BLaER1 (cell line): ENCODE data around the gene CECR2.

ENCODE experiments used
- H3K27ac ChIP-seq: shearing (Covaris generic); formaldehyde crosslinking; 2 replicates; pipeline ENCODE4 v1.8.1; 2022
- H3K27me3 ChIP-seq: shearing (Covaris generic); formaldehyde crosslinking; 2 replicates; pipeline ENCODE4 v1.8.1; 2022
- H3K36me3 ChIP-seq: shearing (Covaris generic); formaldehyde crosslinking; 2 replicates; pipeline ENCODE4 v1.8.1; 2022
- H3K4me1 ChIP-seq: shearing (Covaris generic); formaldehyde crosslinking; 2 replicates; pipeline ENCODE4 v1.8.1; 2022
- H3K4me2 ChIP-seq: shearing (Covaris generic); formaldehyde crosslinking; 2 replicates; pipeline ENCODE4 v1.8.1; 2022
- H3K4me3 ChIP-seq: shearing (Covaris generic); formaldehyde crosslinking; 2 replicates; pipeline ENCODE4 v1.8.1; 2022
- H3K9ac ChIP-seq: shearing (Covaris generic); formaldehyde crosslinking; 2 replicates; pipeline ENCODE4 v1.8.1; 2022
- H3K9me3 ChIP-seq: shearing (Covaris generic); formaldehyde crosslinking; 2 replicates; pipeline ENCODE4 v1.8.1; 2022
- H4K20me1 ChIP-seq: shearing (Covaris generic); formaldehyde crosslinking; 2 replicates; pipeline ENCODE4 v1.8.1; 2022
- Cebpa-rat ChIP-seq: shearing (Covaris generic); IDR thresholded peaks from 2 replicates; pipeline ENCODE4 v1.8.1; 2022

Gene CECR2

GRCh38 chr22:17376950-17377349 lies 7.7 kb downstream of the CECR2 start:
- H3K4me2 ChIP-seq: no peak overlapping the region
- no peaks in the 10 kb centered on the region for H3K9me3 ChIP-seq
- TF ChIP-seq Cebpa-rat: no peak
- H3K36me3 ChIP-seq: no peaks in the 10 kb centered on the region
- H4K20me1 ChIP-seq: peaks cover 12% of the 10 kb centered on the region
- H3K9ac ChIP-seq: no peak overlapping the region
- H3K27ac ChIP-seq: no peak overlapping the region
- H3K27me3 ChIP-seq: peaks cover 12% of the 10 kb centered on the region
- H3K4me3 ChIP-seq: no peak overlapping the region
- H3K4me1 ChIP-seq: no peaks in the 10 kb centered on the region

- peaks cover 25% of the 10 kb centered on the region for H3K9me3 ChIP-seq
- no peak overlapping the region for H3K27ac ChIP-seq
- H4K20me1 ChIP-seq: no peaks in the 10 kb centered on the region; the same call in 1 of the 2 replicates
- H3K4me1 ChIP-seq: no peaks in the 10 kb centered on the region
- H3K4me3 ChIP-seq: no peak overlapping the region
- H3K9ac ChIP-seq: no peak overlapping the region
- H3K27me3 ChIP-seq: no peaks in the 10 kb centered on the region
- no peak overlapping the region for H3K4me2 ChIP-seq
- no peak for TF ChIP-seq Cebpa-rat
- no peaks in the 10 kb centered on the region for H3K36me3 ChIP-seq
Measured at GRCh38 chr22:17379944-17380343, 10.7 kb downstream of the CECR2 start.

- Histone ChIP-seq H3K4me2 (no peak overlapping the region), H3K4me3 (no peak overlapping the region), H3K27me3 (no peaks in the 10 kb centered on the region), H3K36me3 (no peaks in the 10 kb centered on the region), H3K4me1 (no peaks in the 10 kb centered on the region), H3K9me3 (peaks cover 31% of the 10 kb centered on the region), H3K27ac (no peak overlapping the region), H4K20me1 (no peaks in the 10 kb centered on the region; the same call in 1 of the 2 replicates), H3K9ac (no peak overlapping the region)
- TF ChIP-seq Cebpa-rat: no peak
Measured at GRCh38 chr22:17380359-17381087, 11.3 kb downstream of the CECR2 start.

DNA sequence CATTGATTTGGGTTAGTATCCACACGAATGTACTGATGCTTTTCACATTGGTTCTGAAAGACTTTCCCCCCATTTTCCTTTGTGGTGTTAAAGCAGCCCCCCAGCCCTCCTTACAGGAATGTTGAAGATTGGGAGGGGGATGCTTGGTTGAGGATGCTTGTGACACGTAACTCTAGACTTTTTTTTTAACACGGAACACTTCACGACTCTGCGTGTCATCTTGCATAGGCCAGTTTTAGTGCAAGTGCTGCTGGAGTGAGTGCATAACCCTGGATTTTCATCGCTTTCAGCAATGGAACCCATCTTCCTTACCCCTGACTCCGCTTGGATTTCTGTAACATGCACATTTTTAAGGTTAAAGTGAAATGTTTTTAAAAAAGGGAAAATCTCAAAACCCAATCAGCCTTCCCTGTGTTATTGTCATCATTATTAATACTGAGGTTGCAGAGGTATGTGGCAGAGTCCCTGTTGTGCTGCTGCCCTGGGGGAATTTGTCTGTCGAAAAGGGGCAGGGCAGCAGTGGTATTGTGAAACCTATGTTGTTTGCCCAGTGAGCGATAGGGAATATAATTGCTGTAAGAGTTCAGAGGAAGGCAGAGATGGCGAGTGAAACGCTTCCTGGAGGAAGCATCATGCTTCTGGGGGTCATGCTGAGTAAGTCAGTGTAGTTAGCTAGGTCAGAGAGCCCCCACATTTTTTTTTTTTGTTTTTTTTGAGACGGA lies 12.1 kb downstream of the CECR2 start:
- Histone ChIP-seq H3K9ac (no peak overlapping the region), H3K9me3 (peaks cover 36% of the 10 kb centered on the region), H3K4me3 (no peak overlapping the region), H3K27me3 (no peaks in the 10 kb centered on the region), H4K20me1 (no peaks in the 10 kb centered on the region; the same call in 1 of the 2 replicates), H3K4me1 (no peaks in the 10 kb centered on the region), H3K27ac (no peak overlapping the region), H3K4me2 (no peak overlapping the region), H3K36me3 (no peaks in the 10 kb centered on the region)
- no peak for TF ChIP-seq Cebpa-rat

GRCh38 chr22:17384612-17385330 lies 15.5 kb downstream of the CECR2 start:
- H4K20me1 ChIP-seq: no peaks in the 10 kb centered on the region
- H3K4me1 ChIP-seq: no peaks in the 10 kb centered on the region
- no peak overlapping the region for H3K27ac ChIP-seq
- no peaks in the 10 kb centered on the region for H3K36me3 ChIP-seq
- no peak for TF ChIP-seq Cebpa-rat
- peaks cover 36% of the 10 kb centered on the region for H3K9me3 ChIP-seq
- no peaks in the 10 kb centered on the region for H3K27me3 ChIP-seq
- H3K4me3 ChIP-seq: no peak overlapping the region
- H3K4me2 ChIP-seq: no peak overlapping the region
- H3K9ac ChIP-seq: no peak overlapping the region

GRCh38 chr22:17387356-17387755 lies 18.1 kb downstream of the CECR2 start:
- Histone ChIP-seq H3K9me3 (peaks cover 36% of the 10 kb centered on the region), H3K9ac (no peak overlapping the region), H3K4me1 (no peaks in the 10 kb centered on the region), H3K27me3 (no peaks in the 10 kb centered on the region), H4K20me1 (no peaks in the 10 kb centered on the region), H3K27ac (no peak overlapping the region), H3K36me3 (no peaks in the 10 kb centered on the region), H3K4me2 (no peak overlapping the region), H3K4me3 (no peak overlapping the region)
- no peak for TF ChIP-seq Cebpa-rat

DNA sequence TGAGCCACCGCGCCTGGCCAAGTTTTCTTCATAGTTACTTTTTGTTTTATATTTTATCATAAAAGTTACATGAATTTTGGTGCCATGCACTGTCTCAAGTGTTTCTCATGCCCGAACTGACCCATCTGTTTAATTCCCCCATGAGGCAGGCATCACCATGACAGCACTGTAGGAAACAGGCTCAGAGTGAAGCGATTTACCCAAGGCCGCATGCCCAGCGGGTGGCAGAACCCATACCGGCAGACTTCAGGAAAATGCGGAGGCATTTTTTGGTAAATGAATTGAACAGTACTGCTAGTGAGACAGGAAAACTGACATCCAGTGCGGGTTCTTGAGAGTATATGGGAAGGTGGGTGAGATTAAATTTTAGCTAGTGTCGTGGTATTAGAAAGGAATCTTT lies 19.0 kb downstream of the CECR2 start:
- peaks cover 29% of the 10 kb centered on the region for H3K9me3 ChIP-seq
- H3K9ac ChIP-seq: no peak overlapping the region
- H4K20me1 ChIP-seq: no peaks in the 10 kb centered on the region
- no peak for TF ChIP-seq Cebpa-rat
- no peak overlapping the region for H3K4me2 ChIP-seq
- no peaks in the 10 kb centered on the region for H3K4me1 ChIP-seq
- no peak overlapping the region for H3K4me3 ChIP-seq
- H3K27ac ChIP-seq: no peak overlapping the region
- H3K27me3 ChIP-seq: no peaks in the 10 kb centered on the region
- H3K36me3 ChIP-seq: no peaks in the 10 kb centered on the region

DNA sequence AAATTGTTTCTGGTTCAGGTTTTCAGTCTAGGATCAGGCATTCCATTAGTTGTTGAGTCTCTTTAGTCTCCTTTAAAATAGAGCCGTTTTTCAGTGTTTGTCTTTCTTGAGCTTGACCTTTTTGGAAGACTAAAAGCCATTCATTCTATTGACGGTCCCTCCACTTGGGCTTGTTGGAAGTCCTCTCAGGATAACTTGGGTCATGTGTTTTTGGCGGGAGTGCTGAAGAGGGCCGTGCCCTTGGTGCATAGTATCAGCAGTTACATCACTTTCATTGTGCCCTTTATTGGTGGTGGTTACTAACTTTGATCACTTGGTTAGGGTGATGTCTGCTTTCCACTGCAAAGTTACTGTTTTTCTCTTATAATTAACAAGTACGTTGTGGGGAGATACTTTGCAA lies 20.8 kb downstream of the CECR2 start:
- no peaks in the 10 kb centered on the region for H3K27me3 ChIP-seq
- no peak overlapping the region for H3K27ac ChIP-seq
- no peaks in the 10 kb centered on the region for H4K20me1 ChIP-seq
- H3K4me1 ChIP-seq: no peaks in the 10 kb centered on the region
- H3K9me3 ChIP-seq: peaks cover 10% of the 10 kb centered on the region
- TF ChIP-seq Cebpa-rat: no peak
- no peak overlapping the region for H3K9ac ChIP-seq
- H3K4me3 ChIP-seq: no peak overlapping the region
- H3K4me2 ChIP-seq: no peak overlapping the region
- no peaks in the 10 kb centered on the region for H3K36me3 ChIP-seq

DNA sequence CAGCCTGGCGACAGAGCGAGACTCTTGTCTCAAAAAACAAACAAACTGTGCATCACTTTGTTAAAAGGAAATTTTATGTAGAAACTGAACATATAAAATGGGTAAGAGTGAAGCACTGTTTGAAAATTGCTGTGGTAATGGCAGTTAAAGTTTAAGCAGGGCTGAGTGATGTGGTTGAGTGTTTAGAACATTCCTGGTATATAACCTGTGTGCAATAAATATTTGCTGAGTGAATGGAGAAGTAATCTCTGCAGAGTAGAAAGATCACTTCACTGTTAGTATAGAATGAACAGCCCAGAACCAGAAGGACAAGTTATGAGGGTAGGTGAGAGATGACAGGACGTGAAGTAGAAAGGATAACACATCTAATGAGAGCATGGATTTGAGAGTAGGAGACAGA lies 27.3 kb downstream of the CECR2 start:
- Histone ChIP-seq H3K4me1 (peaks cover 5% of the 10 kb centered on the region; the same call in 1 of the 2 replicates), H4K20me1 (no peaks in the 10 kb centered on the region), H3K36me3 (no peaks in the 10 kb centered on the region), H3K27me3 (no peaks in the 10 kb centered on the region), H3K27ac (no peak overlapping the region), H3K4me3 (no peak overlapping the region), H3K4me2 (no peak overlapping the region), H3K9ac (no peak overlapping the region), H3K9me3 (no peaks in the 10 kb centered on the region)
- no peak for TF ChIP-seq Cebpa-rat
